ENCODE results near the gene TRIP10.

DNA sequence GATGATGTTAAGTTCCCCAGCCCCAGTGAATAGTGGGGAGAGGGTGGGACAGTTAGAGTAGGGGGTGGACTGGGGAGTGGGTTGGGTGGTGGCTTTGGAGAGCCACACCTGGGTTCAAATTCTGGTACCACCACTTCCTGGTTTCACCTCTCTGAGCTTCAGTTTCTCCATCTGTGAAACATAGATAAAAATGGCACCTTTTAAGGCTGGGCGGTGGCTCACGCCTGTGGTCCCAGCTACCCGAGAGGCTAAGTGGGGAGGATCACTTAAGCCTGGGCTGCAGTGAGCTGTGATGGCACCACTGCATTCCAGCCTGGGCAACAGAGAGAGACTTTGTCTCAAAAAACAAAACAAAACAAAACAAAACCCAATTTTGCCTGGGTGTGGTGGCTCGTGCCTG, 38.9 kb downstream of the TRIP10 start:
- TF ChIP-seq, protein P1, sequence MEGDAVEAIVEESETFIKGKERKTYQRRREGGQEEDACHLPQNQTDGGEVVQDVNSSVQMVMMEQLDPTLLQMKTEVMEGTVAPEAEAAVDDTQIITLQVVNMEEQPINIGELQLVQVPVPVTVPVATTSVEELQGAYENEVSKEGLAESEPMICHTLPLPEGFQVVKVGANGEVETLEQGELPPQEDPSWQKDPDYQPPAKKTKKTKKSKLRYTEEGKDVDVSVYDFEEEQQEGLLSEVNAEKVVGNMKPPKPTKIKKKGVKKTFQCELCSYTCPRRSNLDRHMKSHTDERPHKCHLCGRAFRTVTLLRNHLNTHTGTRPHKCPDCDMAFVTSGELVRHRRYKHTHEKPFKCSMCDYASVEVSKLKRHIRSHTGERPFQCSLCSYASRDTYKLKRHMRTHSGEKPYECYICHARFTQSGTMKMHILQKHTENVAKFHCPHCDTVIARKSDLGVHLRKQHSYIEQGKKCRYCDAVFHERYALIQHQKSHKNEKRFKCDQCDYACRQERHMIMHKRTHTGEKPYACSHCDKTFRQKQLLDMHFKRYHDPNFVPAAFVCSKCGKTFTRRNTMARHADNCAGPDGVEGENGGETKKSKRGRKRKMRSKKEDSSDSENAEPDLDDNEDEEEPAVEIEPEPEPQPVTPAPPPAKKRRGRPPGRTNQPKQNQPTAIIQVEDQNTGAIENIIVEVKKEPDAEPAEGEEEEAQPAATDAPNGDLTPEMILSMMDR (conservative IDR thresholded peaks at IDR 0.05; ENCODE audit: low read length), result no peak
- TF ChIP-seq EZH2phosphoT487 (IDR thresholded peaks at IDR 0.05; ENCODE audit: borderline replicate concordance), result no peak
